Measurements from ENCODE around the gene GLYATL1B.
"Not testable (repeated sequence)": the region's sequence is repeated elsewhere in the genome, so short reads cannot be mapped to it uniquely, and the experiment has no call there.

Gene GLYATL1B

DNA sequence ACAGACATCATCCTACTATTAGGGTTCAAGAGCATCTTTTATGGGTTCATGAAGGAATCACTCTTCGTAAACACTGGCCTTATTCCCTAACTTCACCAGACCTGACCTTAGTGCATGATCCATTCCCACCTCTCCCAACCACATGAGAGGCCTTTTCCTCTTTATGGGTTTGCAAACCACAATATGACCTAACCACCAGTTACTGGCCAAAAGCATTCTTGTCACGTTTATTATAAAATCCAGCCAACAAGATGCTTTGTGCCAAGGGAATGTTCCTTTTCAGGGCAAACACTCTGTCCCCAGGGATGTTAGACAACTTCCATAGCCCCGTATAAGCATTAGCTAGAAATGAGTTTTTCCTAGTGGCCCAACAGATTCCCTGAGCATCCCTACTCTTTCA, 26.0 kb upstream of the GLYATL1B start:
- WGBS (ENCODE audit: extremely low coverage, insufficient coverage, insufficient read length) = no CpG with 5 or more reads among the region's 3 CpGs
- not testable (repeated sequence) for H2BK5ac ChIP-seq (ENCODE audit: low read depth, low read length, poor library complexity); H3K27ac ChIP-seq (ENCODE audit: low read depth, low read length); H2BK12ac ChIP-seq (ENCODE audit: low read length); H3K9me3 ChIP-seq (ENCODE audit: insufficient read depth, low read depth, low read length); H2AK5ac ChIP-seq (ENCODE audit: low read length); H3K36me3 ChIP-seq (ENCODE audit: control insufficient read depth in 1 of 2, insufficient read depth in 2 of 2, low read length in 2 of 2); H3K14ac ChIP-seq (ENCODE audit: low read length); H4K8ac ChIP-seq (ENCODE audit: low read depth, low read length); H3K79me2 ChIP-seq (ENCODE audit: control insufficient read depth, insufficient read depth, low read length, poor library complexity); H3K4ac ChIP-seq (ENCODE audit: low read depth, low read length); H4K12ac ChIP-seq (ENCODE audit: low read depth, low read length); H3K4me1 ChIP-seq (ENCODE audit: control insufficient read depth in 1 of 2, insufficient read depth in 2 of 2, low read length in 2 of 2); H3K9ac ChIP-seq (ENCODE audit: low read length); H3K27me3 ChIP-seq (ENCODE audit: insufficient read depth, low read length); DNase-seq; H2AFZ ChIP-seq (ENCODE audit: insufficient read depth, low read length, poor library complexity); H3K23ac ChIP-seq (ENCODE audit: low read length); H3K4me3 ChIP-seq (ENCODE audit: low read depth, low read length); H2BK120ac ChIP-seq (ENCODE audit: insufficient read depth, low read length, poor library complexity); H3K18ac ChIP-seq (ENCODE audit: low read length); H3K4me2 ChIP-seq (ENCODE audit: low read length); H3K79me1 ChIP-seq (ENCODE audit: low read length); H4K91ac ChIP-seq (ENCODE audit: low read depth, low read length)

DNA sequence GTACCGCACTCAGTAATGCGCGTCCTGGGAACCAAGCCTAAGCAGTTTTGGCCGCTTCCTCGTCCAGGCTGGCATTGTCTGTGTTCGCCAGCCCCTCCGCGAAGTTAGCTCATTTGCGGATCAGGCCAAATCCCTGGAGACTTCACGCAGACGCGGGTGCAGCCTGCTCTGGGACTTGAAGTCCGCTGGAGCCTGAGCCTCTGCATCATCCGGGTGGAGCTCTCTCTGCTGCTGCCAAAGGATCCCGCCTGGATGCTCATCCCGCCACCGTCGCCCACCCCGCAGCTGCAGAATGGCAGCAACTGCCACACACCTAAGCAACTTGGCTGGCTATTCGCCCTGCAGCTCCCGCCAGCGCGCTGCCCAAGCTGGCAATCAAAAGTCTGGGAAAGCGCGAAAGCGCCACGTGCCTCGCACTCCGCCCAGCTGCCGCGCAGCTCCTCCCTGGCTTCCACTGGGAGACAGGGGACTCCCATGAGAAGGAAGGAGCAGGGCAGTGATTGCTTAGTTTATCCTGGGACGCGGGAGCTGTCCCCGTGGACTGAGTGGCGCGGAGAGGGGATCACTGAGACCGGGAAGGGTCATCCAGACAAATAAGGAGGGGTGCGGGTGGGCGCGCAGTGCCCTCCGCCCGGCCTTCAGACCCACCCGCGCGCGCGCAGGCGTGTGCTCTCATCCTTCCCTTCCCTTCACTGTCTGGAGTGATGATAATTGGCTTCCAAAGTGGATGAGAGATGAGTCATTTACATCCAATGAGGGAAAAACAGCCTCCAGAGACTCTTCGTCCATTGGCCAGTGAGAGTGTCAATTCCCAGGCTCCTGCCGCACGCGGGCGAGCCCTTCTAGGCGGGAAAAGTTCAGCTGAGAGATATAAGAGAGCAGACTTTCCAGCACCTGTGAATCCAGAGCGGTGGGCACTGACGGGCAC, 23.2 kb upstream of the GLYATL1B start:
- no peak overlapping the region for H2BK12ac ChIP-seq (ENCODE audit: low read length)
- H4K8ac ChIP-seq (ENCODE audit: low read depth, low read length) = no peak overlapping the region
- H3K79me1 ChIP-seq (ENCODE audit: low read length) = no peaks in the 10 kb centered on the region
- no peak overlapping the region for H2AFZ ChIP-seq (ENCODE audit: insufficient read depth, low read length, poor library complexity)
- no peak overlapping the region for H3K14ac ChIP-seq (ENCODE audit: low read length)
- H3K9ac ChIP-seq (ENCODE audit: low read length) = no peak overlapping the region
- H3K18ac ChIP-seq (ENCODE audit: low read length) = no peak overlapping the region
- H3K4me3 ChIP-seq (ENCODE audit: low read depth, low read length) = no peak overlapping the region
- no CpG with 5 or more reads among the region's 56 CpGs for WGBS (ENCODE audit: extremely low coverage, insufficient coverage, insufficient read length)
- no peaks in the 10 kb centered on the region for H3K4me1 ChIP-seq (ENCODE audit: control insufficient read depth in 1 of 2, insufficient read depth in 2 of 2, low read length in 2 of 2)
- DNase-seq = no peak
- no peak overlapping the region for H2AK5ac ChIP-seq (ENCODE audit: low read length)
- H3K79me2 ChIP-seq (ENCODE audit: control insufficient read depth, insufficient read depth, low read length, poor library complexity) = no peaks in the 10 kb centered on the region
- peak overlapping the region; percentile 30 for H4K12ac ChIP-seq (ENCODE audit: low read depth, low read length)
- no peaks in the 10 kb centered on the region for H3K9me3 ChIP-seq (ENCODE audit: insufficient read depth, low read depth, low read length)
- no peak overlapping the region for H3K4ac ChIP-seq (ENCODE audit: low read depth, low read length)
- no peak overlapping the region for H3K23ac ChIP-seq (ENCODE audit: low read length)
- H3K4me2 ChIP-seq (ENCODE audit: low read length) = no peak overlapping the region
- H2BK5ac ChIP-seq (ENCODE audit: low read depth, low read length, poor library complexity) = no peak overlapping the region
- H3K27ac ChIP-seq (ENCODE audit: low read depth, low read length) = no peak overlapping the region
- H4K91ac ChIP-seq (ENCODE audit: low read depth, low read length) = no peak overlapping the region
- H3K27me3 ChIP-seq (ENCODE audit: insufficient read depth, low read length) = no peaks in the 10 kb centered on the region
- no peaks in the 10 kb centered on the region for H3K36me3 ChIP-seq (ENCODE audit: control insufficient read depth in 1 of 2, insufficient read depth in 2 of 2, low read length in 2 of 2)
- H2BK120ac ChIP-seq (ENCODE audit: insufficient read depth, low read length, poor library complexity) = no peak overlapping the region

DNA sequence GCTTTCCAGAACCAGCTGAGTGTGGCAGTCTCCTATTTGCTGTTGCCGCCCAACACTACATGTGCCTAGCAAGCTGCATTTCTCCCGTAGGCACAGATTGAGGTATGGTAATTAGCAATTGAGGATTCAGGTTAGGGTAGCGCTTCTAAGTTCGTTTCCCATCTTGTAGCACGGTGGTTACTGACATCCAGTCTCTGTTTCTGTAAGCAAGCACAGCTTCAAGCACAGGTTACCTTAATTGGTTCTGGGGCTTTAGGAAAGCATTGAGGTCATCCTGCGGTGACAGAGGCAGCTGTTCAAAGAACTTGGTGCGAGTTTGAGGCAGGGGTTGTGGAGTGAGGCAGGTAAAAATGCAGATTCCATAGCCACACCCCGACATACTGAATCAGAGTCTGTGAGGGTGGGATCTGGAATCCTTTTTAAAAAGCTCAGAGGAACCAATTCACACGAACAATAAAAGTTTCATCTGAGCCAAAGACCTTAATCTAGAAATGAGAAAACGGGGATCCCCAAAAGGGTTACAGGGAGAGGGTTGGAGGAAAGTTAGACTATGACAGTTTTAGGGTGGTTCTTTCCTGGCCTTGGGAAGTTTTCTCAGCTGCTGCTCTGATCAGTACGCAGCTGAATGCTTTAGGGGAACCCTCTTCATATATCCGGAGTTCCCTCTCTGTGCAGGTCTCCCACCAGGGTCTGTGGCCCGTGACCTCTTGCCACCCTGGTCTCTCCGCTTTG, 21.9 kb upstream of the GLYATL1B start:
- H3K4me1 ChIP-seq (ENCODE audit: control insufficient read depth in 1 of 2, insufficient read depth in 2 of 2, low read length in 2 of 2); H3K79me2 ChIP-seq (ENCODE audit: control insufficient read depth, insufficient read depth, low read length, poor library complexity); H4K12ac ChIP-seq (ENCODE audit: low read depth, low read length); H2AFZ ChIP-seq (ENCODE audit: insufficient read depth, low read length, poor library complexity); H3K79me1 ChIP-seq (ENCODE audit: low read length); H4K8ac ChIP-seq (ENCODE audit: low read depth, low read length); H3K4me3 ChIP-seq (ENCODE audit: low read depth, low read length); H3K9ac ChIP-seq (ENCODE audit: low read length); H2BK120ac ChIP-seq (ENCODE audit: insufficient read depth, low read length, poor library complexity); H3K36me3 ChIP-seq (ENCODE audit: control insufficient read depth in 1 of 2, insufficient read depth in 2 of 2, low read length in 2 of 2); H2BK5ac ChIP-seq (ENCODE audit: low read depth, low read length, poor library complexity); DNase-seq; H3K27ac ChIP-seq (ENCODE audit: low read depth, low read length); H3K9me3 ChIP-seq (ENCODE audit: insufficient read depth, low read depth, low read length); H2AK5ac ChIP-seq (ENCODE audit: low read length); H2BK12ac ChIP-seq (ENCODE audit: low read length); H3K14ac ChIP-seq (ENCODE audit: low read length); H4K91ac ChIP-seq (ENCODE audit: low read depth, low read length); H3K18ac ChIP-seq (ENCODE audit: low read length); H3K23ac ChIP-seq (ENCODE audit: low read length); H3K4me2 ChIP-seq (ENCODE audit: low read length); H3K4ac ChIP-seq (ENCODE audit: low read depth, low read length); H3K27me3 ChIP-seq (ENCODE audit: insufficient read depth, low read length): not testable (repeated sequence)
- no CpG with 5 or more reads among the region's 14 CpGs for WGBS (ENCODE audit: extremely low coverage, insufficient coverage, insufficient read length)

DNA sequence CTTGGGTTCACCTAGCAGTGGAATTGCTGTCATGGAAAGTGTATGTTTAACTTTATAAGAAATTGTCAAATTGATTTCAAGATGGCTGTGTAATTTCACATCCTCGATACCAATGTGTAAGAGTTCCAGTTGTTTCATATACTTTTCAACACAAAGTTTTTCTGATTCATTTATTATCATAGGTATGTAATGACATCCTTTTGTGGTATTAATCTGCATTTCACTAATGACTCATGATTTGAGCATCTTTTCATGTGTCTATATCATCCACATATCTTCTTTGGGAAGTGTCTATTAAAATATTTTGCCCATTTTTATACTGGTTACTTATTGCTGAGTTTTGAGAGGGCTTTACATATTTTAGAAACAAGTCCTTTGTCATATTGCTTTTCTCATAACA, 17.0 kb upstream of the GLYATL1B start:
- H3K23ac ChIP-seq (ENCODE audit: low read length) = no peak overlapping the region
- H4K12ac ChIP-seq (ENCODE audit: low read depth, low read length) = no peak overlapping the region
- no peak overlapping the region for H3K4ac ChIP-seq (ENCODE audit: low read depth, low read length)
- no peak overlapping the region for H3K14ac ChIP-seq (ENCODE audit: low read length)
- no peaks in the 10 kb centered on the region for H3K27me3 ChIP-seq (ENCODE audit: insufficient read depth, low read length)
- DNase-seq = no peak
- H2BK120ac ChIP-seq (ENCODE audit: insufficient read depth, low read length, poor library complexity) = no peak overlapping the region
- no peaks in the 10 kb centered on the region for H3K4me1 ChIP-seq (ENCODE audit: control insufficient read depth in 1 of 2, insufficient read depth in 2 of 2, low read length in 2 of 2)
- H3K9me3 ChIP-seq (ENCODE audit: insufficient read depth, low read depth, low read length) = no peaks in the 10 kb centered on the region
- no peaks in the 10 kb centered on the region for H3K79me1 ChIP-seq (ENCODE audit: low read length)
- no peaks in the 10 kb centered on the region for H3K36me3 ChIP-seq (ENCODE audit: control insufficient read depth in 1 of 2, insufficient read depth in 2 of 2, low read length in 2 of 2)
- H3K4me2 ChIP-seq (ENCODE audit: low read length) = no peak overlapping the region
- no peaks in the 10 kb centered on the region for H3K79me2 ChIP-seq (ENCODE audit: control insufficient read depth, insufficient read depth, low read length, poor library complexity)
- no peak overlapping the region for H2AFZ ChIP-seq (ENCODE audit: insufficient read depth, low read length, poor library complexity)
- H3K4me3 ChIP-seq (ENCODE audit: low read depth, low read length) = no peak overlapping the region
- no CpG with 5 or more reads among the region's 1 CpG for WGBS (ENCODE audit: extremely low coverage, insufficient coverage, insufficient read length)
- no peak overlapping the region for H4K91ac ChIP-seq (ENCODE audit: low read depth, low read length)
- H4K8ac ChIP-seq (ENCODE audit: low read depth, low read length) = no peak overlapping the region
- H2AK5ac ChIP-seq (ENCODE audit: low read length) = no peak overlapping the region
- no peak overlapping the region for H3K27ac ChIP-seq (ENCODE audit: low read depth, low read length)
- no peak overlapping the region for H3K18ac ChIP-seq (ENCODE audit: low read length)
- no peak overlapping the region for H2BK12ac ChIP-seq (ENCODE audit: low read length)
- H2BK5ac ChIP-seq (ENCODE audit: low read depth, low read length, poor library complexity) = no peak overlapping the region
- no peak overlapping the region for H3K9ac ChIP-seq (ENCODE audit: low read length)

Data from trophoblast cell (in vitro differentiated cells and primary cell).